CD4-positive, alpha-beta T cell treated with Interferon alpha-2 for 1 hour (primary cell): Measurements from ENCODE around the gene DNLZ.
"Not testable (repeated sequence)": the region's sequence is repeated elsewhere in the genome, so short reads cannot be mapped to it uniquely, and the experiment has no call there.

Experiments used
- DNase-seq, 2 donors: peaks; one replicate each; pipeline ENCODE4 v3.0.0-alpha.2; 2020 to 2022

DNLZ gene

DNA sequence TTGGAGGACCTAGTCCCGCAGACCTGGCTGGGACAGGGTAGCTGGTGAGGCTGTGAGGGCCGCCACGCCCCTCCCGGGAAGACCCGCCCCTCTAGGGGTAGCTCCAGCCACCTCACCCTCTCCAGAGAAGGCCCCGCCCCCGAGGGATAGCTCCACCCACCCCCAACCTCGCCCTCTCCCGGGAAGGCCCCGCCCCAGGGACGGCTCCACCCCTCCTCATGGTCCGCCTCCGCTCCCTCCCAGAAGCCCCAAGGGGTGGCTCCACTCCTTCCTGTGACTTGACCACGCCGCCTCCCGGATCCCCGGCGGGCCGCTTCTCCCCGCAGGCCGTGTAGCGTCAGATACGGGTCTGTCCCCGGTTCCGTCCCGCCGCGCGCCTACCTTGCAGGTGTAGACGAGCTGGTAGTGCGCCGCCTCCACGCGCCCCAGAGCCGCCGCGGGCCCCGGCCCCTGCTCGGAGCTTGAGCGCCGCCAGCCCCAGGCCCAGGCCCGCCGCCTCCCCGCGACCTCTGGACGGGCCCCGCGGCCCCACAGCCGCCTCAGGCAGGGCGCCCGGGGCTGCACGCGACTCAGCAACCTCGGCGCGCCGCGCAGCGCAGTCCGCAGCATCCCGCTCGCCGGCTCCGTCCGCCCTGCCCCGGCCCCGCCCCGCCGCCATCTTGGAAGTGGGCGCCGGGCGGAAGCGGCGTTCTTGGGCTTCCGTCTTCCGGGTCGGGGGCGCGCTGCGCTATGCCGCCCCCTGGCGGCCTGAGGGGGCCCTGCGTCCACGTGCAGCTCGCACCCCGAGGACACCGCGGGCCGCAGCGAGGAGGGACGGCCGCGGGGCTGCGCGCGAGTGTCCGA, at the start of gene DNLZ:
TSS of gene DNLZ (minus strand) at position 639 of the 843 bp plus-strand sequence. CDS start at position 609, 30 bp downstream.
- DNase-seq = peak; percentile 93 to 95

DNA sequence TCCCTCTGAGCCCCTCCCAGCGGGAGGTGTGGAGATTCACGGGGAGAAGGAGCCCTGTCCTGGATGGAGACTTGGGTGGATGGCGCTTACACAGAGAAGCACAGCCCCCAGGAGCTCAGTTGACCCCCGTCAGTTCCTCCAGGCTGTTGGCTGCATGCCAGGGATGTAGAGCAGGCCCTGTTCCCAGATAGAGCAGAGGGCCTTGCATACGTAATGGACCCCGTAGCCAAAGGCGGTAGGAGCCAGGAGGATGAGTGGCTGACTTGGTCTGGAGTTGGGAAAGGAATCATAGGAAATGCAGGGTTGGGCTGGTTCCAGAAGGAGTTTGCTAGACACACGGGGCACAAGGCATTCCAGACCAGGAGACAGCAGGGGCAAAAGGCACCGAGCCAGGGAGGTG, 49.4 kb upstream of the DNLZ start:
- no peak for DNase-seq

DNA sequence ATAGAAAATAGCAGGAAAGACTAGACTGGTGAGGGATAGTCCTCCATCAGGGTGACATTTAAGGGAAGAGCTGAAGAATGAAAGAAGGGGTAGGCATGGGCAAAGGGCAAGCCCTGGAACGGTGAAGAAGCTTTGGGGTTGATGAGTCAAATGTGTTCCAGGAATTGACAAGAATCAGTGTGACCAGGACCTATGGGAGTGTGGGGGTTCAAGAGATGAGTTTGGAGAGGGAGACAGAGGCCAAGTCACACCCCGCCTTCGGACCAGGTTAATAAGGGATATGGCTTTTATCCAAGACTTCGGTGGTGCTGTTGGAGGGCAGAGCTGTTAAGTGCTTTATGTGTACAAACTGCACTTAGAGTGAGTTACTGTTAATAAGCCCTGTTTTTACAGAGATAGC, 47.8 kb upstream of the DNLZ start:
- DNase-seq = no peak

DNA sequence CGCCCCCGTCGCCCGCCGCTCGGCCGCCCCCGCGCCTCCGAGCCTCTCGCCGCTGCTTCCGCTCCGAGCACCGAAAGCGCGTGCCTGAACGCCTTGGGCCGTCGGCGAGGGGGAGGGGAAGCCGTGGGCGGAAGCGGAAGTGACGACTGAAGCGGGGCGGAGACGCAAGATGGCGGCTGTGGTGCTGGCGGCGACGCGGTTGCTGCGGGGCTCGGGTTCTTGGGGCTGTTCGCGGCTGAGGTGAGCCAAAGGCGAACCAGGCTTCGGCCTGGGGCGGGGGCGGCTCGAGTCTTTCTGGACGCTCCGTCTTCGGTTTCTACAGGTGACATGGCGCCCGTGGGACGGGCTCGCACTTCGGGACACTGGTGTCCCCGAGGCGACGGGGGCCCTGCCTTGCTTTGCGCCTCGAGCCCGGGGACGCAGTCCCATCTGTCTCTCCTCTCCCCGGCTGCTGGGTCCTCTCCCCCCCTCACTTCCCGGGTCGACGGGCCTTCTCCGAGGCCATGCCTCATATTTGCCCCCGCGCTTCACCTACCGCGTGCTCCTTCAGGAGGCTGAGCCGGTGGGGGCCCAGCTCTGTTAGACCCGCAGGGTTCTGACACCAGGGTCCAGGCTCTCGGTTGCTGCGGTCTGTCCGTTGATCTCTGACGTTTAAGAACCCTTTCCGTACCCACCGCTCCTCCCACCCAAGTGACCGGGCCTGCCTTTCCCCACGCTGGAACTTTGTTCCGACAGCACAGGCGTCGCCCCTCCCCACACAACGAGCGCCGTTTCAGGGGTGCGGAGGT, 47.1 kb upstream of the DNLZ start, which contains the start of the genes ENTR1 and PMPCA:
TSS of gene ENTR1 (minus strand) at position 115 of the 788 bp plus-strand sequence. CDS start 217 bp downstream, outside the sequence.
TSS of gene PMPCA (plus strand) at position 159 of the 788 bp plus-strand sequence. CDS start at position 170, 11 bp downstream.
- DNase-seq = peak; percentile 91 to 95

- DNase-seq = peak in 1 of 2 donors; percentile 39
Observed at GRCh38 chr9:136409557-136410455, 46.3 kb upstream of the DNLZ start.

GRCh38 chr9:136407911-136408310, 44.4 kb upstream of the DNLZ start:
- DNase-seq = no peak

DNA sequence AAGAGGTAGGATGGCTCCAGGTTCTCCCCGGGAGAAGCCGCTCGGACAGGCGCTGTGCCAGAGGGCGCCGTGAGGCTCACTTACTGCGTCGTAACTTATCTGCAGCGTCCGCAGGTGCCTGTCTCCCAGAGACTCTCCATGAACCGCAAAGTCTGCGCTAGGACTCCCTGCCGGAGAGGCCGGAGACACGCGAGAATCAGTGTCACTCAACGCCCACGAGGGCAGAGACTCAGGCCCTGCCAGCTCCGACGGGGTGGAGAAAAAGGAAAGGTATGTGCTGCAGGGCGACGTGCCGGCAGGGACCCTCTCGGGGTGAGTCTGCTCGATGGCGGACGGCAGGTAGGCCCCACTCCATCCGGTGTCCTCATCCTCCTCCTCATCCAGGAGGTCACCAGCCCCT, 43.5 kb upstream of the DNLZ start:
- DNase-seq = not testable (repeated sequence)

GRCh38 chr9:136405904-136406303, 42.4 kb upstream of the DNLZ start:
- not testable (repeated sequence) for DNase-seq

DNA sequence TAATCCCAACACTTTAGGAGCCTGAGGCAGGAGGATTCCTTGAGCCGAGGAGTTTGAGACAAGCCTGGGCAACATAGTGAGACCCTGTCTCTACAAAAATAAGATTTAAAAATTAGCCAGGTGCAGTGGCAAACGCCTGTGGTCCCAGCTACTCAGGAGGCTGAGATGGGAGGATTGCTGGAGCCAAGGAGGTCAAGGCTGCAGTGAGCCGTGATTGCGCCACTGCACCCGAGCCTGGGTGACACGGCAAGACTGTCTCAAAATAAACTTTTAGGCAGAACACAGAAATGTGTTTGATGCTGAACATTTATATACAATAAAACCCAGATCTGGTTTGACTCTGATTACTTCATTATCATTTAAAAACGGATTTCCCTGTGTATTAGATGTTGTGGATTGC, 41.9 kb upstream of the DNLZ start:
- no peak for DNase-seq

DNA sequence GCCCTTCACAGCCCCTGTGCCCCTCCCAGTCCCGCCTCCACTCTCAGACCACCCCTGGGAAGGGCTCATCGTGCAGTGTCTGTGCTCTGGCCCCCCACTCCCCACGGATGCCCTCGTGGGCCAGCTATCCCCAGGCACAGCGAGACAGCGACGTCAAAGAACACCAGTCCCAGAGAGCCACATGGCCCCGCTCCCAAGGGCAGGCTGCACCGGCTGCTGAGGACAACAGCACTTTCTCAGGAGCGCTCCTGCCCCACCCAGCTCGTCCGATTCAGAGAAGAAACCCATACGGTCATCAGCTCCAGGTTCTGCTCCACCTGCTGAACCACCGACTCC, 41.2 kb upstream of the DNLZ start:
- DNase-seq = no peak

- DNase-seq = peak in 1 of 2 donors; percentile 68
Observed at GRCh38 chr9:136403915-136404800, 40.6 kb upstream of the DNLZ start.

GRCh38 chr9:136403538-136403914, 40.0 kb upstream of the DNLZ start:
- DNase-seq = peak; percentile 80 to 91

- DNase-seq = no peak
Observed at GRCh38 chr9:136402067-136402466, 38.5 kb upstream of the DNLZ start.

DNA sequence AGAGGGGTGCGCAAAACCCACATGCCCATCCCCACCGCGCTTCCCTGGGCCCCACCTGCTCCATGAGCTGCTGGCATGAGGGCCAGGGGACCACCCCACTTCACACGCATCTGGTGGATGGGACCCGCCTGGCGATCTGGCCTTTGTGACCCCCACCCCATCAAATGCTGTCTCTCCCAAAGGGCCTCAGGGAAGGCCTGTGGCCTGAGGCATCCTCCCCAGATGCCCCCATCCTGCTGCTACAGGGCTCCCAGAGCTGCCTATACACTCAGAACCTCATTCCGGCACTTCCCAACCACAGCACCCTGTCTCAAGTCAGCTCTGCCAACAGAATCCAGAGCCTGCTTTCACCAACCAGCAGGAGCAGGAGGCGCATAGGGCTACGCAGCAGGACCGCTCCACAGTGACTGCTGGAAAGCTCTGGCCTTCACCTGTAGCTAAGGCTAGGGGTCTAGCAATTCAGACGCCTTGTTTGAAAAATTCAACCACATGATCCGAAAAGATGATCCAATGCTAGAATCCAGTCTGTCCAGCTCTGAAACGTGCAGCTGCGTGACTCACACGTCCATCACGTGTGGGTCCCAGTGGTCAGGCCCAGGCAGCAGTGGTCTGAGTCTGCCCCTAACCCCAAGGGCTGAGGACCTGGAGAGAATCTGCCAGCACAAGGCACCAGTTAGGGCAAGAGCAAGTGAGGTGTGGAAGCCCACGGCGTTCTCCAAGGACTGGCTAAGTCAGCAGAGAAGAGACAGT, 37.8 kb upstream of the DNLZ start:
- DNase-seq = no peak

GRCh38 chr9:136400038-136400834, 36.7 kb upstream of the DNLZ start, which contains the start of gene SNAPC4:
Gene SNAPC4 (minus strand): TSS chr9:136400170. CDS start chr9:136398428, 1,742 bp downstream.
- DNase-seq = peak; percentile 87 to 91

DNA sequence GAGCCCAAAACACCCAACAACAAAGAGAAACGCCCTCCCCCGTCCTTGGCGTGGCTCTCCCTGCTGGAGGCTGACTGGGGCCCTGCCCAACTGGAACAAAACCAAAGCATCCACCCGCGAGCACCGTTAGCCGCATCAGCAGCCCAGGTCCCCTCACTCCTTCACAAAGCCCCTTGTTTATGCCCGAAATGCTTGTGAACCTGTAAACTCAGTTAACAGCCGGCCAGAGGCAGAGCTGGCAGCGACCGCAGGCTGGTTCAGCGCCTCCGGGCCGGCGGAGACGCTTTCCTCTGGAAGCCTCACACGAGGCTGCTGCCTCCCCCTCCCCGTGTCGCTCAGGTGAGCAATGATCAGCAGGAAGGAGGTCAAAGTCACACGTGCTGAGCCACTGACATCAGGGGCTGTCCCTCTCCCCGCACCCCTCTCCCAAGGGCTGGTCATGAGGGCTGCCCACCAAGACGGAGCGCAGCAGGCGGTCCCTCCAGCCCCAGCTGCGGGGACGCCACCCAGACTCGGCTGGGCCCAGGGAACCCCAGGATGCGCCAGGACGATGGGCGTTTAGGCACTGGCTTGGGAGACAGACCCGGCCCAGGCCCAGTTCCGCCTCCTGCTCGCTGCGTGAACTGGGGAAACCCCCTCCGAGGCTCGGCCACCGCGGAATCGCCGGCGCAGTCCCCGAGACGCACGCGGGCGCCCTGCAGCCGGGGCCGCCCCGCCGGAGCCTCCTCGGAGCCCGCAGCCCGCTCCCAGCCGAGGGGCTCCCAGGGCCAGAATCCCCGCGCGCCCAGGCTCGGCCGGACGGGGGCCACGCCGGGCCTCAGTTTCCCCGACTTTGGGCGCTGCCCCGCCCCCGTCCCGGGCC, 35.9 kb upstream of the DNLZ start:
- DNase-seq = peak in 1 of 2 donors; percentile 49

DNA sequence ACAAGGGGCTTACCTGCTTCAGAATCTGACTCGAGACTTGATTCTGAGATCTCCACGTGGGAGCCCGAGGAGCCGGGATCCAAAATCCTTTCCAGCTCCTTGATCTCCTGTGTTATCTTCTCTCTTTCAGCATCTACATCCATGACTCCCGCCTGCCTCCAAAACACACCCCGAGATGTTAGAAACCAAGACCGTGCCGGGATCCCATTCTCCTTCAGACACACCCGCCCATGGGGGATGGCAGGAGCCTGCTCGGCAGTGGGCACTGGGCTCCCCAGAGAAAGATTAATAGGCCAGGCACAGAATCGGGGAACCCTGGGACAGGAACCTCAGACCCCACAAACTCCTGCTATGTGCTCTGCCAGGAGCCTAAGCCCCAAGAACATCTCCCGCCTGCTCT, 34.7 kb upstream of the DNLZ start:
- no peak for DNase-seq

DNA sequence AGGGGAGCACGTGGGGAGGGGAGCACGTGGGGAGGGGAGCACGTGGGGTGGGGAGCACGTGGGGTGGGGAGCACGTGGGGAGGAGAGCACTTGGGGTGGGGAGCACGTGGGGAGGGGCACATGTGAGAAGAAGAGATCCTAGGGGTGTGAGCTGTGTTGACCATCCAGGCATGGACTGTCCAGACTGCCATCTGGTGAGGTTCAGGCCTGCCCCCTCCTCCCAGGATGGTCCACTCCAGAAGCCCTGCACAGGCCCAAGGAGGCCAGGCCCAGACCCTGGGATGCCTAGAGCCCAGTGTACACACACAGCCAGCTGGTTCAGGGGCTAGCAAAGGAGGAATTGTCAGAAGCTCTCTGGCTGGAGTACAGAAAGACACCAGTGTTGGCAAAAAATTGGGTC, 34.1 kb upstream of the DNLZ start:
- no peak for DNase-seq

DNA sequence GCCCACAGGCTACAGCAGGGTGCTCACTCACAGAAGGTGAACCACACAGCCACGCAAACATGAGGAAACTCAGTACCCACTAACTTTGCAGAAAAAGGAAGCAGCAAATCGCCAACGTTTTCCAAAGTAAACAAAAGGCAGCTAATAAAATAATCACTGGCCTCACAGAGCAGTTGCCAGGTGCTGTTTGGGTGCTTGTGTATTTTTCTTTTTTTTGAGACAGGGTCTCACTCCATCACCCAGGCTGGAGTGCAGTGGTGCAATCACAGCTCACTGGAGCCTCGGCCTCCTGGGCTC, 32.6 kb upstream of the DNLZ start:
- no peak for DNase-seq
